SHP77 (cell line): ENCODE results near the gene STIMATE.

Experiments used
- DNase-seq, 2 experiments: peaks; one replicate each; lab custom pipeline; 2025; lab: John Stamatoyannopoulos, UW

Gene STIMATE

DNA sequence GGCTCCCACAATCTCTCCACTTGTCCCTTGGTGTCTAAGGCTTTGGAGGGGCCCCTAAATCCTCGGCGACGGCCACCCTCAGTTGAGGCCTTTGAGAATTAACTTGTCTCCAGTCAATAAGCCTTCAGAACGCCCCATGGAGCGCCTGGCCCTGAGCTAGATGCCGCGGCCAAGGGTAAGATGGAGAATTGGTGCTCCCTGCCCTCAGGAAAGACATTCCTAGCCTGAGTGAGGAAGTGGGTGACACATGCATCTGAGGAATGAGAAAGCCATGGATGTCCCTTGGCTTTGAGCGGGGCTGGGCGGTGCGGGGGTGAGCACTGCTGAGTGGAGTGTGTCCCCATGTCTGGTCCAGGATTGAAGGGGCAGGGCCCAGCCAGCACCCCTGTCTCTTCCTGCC lies 80.1 kb downstream of the STIMATE start:
- no peak for DNase-seq

DNA sequence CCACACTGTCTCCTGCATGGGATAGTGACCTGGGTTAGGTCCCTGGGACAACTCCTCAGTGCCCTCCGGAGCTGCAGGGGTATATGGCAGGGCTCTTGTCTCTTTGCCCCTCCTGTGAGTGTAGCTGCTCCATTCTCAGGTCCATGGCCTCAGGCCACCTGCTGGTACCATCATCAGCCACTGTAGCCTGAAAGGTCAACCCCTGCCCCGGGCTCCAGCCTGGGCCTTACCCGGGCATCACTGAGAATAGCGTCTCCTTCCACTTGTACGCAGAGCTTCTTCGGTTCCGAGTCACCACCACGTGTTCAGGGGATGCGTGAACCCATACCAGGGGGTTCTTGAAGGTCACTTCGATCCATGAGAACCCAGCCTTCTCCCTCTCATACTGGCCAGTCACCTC lies 80.7 kb downstream of the STIMATE start:
- DNase-seq, result no peak

DNA sequence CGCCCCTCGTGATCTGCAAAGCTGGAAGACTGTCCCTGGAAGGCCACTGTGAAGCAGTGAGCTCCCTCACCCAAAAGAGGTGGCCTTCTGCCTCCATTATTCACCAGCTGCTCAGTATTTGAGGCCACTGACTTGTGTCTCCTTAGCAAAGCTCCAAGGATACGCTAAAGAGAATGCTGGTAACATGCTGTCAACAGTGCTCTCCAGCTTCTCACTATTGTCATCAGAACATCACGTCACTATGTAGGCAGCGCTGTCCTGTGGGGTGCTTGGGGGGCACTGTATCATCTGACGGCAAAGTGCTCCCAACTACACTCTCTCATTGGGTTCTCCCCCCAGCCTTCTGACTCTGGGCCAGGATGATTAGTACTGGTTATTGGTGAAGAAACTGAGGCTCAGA lies 81.1 kb downstream of the STIMATE start:
- no peak for DNase-seq

DNA sequence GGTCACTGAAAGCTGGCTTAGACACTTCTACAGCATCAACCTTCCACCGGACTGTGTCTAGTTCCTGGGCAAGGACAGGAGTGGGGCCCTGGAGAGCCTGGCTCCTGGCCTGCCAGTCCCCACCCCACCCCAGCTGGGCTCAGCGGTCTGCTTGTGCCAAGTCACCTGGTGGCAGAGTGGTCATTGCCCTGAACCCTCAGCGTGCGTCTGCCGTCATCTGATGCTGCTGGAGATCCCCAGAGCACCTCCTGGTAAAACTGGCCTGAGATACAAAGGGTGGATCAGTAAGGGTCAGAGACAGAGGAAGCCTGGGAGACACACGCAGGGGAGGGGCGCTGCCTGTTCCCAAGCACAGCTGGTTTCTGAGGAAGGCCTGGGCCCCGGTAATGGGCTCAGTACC lies 83.5 kb downstream of the STIMATE start:
- DNase-seq, result no peak

DNA sequence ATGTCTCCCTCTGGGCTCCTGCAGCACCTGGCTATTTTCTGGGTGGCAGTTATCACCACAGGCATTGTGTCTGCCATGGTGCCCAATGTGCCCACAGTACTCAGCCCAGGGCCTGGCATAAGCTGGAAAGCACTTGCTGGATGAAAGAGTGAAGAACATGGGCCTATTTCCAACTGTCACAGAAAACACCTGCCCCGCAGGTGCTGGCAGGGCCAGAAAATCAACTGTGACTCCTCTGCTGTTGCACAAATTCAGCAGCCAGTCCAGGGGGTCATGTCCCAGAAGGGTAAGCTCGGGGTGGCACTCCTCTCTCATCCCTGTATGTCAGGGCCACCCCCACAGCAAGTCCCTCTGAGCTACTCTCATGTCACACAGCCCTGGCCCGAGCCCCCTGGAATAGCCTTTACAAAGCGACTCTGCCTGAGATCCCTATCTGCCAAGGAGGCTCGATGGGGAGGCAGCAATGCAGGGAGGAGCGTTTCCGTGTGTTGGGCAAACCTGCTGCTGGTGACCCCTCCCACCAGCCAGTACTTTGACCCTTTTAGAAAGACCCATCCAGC lies 85.8 kb downstream of the STIMATE start:
- no peak for DNase-seq

DNA sequence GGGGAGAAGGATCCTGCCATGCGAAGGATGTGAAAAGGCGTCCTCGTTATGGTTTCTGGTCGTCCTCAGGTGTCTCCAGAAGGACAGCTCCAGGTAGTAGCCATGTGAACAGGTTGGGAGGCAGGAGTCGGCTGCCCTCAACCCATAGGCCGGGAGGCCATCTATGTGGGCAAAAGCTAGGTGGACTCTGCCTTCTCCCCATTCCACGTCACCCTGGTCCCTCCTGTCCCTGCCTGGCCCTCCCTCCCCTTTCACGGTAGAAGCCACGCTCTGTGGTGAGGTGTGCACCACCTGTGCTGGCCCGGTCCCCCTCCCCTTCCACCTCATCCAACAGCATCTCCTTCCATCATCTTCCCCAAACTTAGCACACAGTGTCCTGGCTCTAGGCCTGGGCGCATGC lies 86.4 kb downstream of the STIMATE start:
- DNase-seq, result no peak

DNA sequence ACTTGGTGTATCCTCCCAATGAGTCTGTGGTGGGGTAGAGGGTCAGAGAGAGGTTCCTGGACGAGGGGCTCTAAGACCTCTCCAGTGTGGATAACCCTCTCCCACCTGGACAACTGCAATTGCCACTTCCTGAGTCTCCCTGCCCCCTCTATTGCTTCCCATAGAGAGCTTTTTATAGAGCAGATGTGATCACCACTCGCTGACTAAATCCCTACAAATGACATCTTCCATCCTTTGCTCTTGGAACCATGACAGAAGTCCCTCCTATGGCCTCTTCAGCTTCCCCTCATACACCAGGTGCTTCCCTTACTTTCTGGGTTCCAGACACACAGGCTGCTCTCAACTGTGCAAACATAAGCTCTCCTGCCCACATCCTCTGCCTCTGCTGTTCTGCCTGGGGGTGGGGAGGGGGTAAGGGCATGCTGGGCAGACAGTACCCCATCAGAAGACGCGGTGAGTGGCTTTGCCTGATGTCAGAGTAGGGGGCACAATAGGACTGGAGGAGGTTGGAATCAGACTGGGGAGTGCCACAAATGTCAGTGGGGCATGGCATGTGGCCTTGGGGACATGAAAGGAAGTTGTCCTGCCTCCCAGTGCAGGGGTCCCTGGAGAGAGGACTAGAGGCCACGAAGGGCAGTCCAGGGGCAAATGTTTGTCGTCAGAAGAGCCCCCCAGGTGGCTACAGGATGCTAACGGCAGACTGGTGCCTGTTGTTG lies 87.5 kb downstream of the STIMATE start:
- DNase-seq, result peak; percentile 85 to 88

DNA sequence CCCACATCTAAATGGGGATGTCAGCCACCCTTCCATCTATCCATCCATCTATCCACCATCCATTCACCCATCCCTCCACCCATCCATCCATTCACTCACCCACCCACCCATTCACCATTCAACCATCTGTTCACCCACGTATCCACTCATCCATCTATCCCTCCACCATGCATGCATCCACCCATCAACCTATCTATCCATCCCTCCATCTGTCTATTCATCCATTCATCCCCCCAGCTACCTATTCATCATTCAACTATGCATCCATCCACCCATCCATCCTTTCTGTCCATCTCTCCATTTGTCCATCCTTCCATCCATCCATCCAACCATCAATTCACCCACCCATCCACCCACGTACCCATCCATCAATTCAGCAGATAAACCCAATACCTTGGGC lies 88.2 kb downstream of the STIMATE start:
- no peak for DNase-seq

DNA sequence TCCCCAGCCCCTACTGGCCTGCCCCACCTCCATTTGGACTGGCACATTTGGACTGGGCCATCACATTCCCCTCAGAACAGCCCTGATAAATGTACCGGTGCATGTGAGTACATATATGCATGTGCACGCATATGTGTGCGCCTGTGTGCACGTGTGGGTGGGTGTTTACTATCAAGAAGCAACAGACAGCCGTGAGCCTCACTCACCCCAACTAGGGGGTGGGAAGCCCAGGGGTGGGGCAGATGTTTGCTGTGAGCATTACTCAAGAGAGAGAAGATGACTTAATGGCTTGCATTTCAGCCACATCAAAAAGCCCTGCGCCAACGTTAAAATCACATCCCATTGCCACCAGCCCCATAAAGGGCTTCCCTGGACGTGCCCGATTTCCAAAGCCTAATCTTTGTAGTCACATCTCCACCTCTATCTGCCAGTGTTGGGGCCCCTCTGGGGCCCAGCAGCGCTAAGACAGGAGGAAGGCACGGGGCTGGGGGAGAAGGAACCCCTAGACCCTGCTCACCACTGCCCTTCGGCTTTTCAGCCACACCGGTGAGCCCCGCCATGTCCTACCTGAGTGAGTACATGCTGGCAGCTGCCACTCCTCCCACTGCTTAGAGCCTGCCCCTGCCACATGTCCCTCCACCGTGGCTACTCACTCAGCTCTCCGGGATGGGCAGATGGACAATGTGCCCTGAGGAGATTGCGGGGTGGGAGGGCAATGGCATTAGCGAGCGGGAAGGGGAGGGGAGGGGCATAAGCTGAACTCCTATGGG lies 91.9 kb downstream of the STIMATE start:
- DNase-seq, result no peak

DNA sequence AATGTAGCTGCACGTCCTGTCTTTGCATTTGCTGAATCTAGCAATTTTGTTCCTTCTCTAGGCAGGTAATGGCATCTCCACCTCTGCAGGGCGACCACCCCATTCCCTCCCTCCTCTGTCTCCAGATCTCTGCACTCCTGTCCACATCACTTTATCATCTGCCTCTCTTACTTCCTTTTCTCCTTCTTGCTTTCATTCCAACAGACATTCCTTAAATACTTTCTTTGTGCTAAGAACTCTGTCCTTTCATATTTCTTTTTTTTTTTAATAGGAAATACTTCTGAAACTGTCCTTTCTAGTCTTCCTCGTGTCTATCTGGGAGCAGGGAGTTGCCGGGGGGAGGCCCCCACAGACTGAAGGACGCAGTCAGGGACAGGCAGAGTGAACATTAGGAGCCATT lies 95.5 kb downstream of the STIMATE start:
- DNase-seq, result no peak

DNA sequence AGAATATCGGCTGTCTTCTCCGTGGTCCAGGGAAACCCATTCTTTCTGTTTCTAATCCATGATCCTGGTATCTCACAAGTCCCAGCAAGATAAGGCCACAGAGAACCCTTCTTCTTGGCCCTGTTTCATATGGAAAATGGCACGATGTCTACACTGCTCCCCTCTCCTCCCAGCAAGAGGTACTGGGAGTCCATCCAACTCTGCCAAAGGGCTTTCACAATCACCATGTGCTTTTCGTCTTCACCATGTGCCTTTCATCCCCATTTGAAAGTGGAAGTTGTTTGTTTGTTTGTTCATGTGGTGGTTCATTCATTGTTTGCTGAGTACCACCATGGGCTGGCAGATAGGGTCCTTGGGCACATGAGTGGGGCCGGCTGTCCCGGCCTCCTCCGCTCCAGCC lies 97.3 kb downstream of the STIMATE start:
- DNase-seq, result no peak

DNA sequence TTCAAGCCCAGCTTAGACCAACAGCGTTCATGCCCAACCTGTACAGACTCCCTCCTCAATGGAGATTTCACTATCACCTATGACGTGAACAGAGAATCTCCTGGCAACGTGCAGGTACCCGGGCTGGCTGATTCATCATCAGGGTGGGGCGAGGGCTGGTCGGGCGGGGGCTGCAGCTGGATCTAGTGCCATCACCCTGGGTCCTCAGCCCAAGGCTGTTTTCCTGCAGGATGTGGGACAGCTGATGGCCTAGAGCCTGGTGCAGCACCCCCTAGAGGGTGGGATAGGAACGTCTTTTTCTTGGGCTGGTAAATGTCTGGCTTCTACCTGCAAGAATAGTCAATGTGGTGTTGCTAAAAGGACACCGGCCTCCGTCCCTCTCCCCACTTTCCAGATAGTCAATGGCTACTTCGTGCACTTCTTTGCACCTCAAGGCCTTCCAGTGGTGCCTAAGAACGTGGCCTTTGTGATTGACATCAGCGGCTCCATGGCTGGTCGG lies 98.3 kb downstream of the STIMATE start:
- peak; percentile 21 to 45 for DNase-seq

DNA sequence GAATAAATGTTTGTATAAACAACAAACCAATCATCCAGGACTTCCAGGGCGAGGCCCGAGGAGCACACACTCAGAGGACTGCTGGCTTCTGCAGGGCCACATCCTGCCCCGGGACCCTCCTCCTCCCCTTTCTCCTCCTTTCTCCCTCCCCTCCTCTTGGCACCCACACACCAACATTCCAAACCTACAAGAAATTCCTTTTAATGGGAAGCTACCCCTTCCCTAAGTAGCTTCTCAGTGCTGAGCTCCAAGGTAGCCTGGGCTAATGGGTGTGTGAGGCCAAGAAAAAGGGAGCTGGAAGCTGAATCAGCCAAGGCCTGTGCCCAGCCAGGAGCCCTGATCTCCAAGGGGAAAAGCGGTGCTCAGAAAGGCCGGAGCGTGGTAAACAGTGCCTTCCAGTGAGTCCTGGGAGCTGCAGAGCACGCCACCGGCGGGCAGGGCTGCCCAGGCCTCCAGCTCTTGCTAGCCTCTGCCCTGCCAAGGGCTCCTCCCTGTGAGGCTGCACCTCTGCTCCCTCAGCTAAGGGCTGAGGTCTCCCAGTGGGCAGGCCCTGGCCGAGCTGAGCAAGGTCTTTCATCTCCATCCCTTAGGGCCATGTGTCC lies 98.9 kb downstream of the STIMATE start:
- no peak for DNase-seq

DNA sequence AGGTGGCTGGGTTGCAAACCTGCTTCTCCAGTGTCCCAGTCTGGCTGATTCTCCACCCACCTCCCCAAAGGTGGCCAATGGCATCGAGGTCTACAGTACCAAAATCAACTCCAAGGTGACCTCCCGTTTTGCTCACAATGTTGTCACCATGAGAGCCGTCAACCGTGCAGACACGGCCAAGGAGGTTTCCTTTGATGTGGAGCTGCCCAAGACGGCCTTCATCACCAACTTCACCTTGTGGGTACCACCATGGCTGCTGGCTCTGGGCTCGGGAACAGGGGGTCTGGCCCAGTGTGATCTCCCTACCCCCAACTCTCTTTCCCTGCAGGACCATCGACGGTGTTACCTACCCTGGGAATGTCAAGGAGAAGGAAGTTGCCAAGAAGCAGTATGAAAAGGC lies 100.9 kb downstream of the STIMATE start:
- no peak for DNase-seq

DNA sequence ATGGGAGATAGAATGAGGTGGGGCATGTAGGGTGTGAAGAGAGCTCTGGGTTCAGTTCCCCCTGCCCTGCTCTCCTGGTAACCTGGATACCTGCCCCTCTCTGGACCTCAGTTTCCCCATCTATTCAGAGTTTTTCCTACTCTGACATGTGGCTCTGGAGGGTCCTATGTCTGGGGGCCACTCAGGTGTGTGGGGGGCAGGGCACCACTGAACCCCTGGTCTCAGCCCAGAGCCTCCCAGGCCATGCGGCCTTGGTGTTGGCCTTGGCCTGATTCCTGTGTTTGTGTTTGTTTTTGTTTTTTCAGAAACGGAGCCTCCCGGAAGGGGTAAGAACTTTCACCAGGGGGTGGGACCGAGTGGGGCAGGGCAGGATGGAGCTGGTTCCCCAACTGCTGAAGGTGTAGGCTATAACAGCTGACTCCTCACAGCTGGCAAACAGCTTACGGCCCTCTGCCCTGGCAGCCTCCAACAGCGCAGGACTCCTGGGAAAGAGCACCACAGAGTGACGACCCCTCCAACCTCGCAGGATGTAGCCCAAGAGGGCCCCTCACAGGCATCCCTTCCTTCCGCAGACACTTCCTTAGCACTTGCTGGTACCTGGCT lies 101.9 kb downstream of the STIMATE start:
- no peak for DNase-seq

DNA sequence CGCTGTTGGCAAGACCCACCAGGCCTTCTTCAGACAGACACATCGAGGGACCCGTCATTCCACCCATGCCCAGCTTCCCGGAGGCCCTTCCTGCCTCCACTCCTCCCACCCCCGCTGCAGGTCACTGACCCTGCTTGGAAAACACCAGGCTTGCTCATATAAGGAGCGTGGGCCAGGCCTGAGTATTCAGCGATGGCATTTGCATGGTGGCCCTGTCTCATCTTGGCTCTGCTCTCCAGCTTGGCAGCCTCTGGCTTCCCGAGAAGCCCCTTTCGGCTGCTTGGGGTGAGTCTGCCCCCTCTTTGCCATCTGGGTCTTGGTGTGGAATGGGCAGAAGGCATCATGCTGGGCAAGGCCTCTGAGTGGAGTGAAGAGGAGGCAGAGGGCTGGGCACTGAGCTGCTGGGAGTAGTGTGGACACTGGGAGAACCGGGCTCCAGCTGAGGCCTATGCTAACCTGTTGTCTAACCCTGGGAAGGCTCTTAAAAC lies 102.7 kb downstream of the STIMATE start, which contains the start of gene ITIH3:
ITIH3 (plus strand) TSS at position 185 of the 488 bp plus-strand sequence; CDS start at position 193, 8 bp downstream.
- no peak for DNase-seq

DNA sequence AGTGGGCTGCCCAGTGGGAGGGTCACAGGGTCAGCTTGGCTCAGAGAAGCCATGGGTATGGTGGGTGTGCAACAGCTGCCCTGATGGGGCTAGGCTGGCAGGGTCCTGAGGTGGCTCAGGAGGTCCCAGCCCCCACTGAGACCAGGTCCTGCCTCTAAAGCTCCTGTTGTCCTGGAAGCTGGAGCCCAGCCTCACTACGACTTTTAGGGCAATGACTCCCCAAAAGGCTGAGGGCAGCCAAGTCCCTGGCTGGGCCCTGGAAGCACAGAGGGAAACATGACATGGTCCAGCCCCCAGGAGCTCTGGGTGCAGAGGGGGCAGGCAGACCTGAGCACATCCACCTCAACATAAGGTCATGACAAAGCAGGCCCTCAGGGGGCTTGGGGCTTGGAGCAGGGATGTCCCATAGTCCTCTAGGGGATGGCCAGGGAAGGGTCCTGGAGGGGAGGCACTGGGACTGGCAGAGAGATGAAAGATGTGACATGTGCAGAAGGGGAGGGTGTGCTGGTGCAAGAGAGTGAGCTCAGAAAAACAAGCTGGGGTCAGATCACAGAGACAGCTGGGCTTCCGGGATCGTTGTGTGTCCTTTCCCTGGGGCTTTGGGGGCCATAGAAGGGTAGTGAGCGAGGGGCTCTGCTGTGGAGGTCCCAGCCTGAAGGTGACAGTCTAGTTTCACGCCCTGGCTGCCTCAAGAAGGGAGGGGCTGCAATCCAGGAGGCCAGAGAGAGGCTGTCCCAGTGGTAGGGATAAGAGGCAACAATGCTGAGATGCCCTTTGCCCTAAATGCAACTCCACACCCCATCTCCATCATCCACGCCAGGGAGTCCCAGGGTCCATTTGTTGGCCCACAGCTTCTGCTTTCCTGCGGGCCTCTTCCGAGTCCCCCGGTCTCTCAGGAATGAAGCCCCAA lies 103.4 kb downstream of the STIMATE start:
- DNase-seq, result no peak

DNA sequence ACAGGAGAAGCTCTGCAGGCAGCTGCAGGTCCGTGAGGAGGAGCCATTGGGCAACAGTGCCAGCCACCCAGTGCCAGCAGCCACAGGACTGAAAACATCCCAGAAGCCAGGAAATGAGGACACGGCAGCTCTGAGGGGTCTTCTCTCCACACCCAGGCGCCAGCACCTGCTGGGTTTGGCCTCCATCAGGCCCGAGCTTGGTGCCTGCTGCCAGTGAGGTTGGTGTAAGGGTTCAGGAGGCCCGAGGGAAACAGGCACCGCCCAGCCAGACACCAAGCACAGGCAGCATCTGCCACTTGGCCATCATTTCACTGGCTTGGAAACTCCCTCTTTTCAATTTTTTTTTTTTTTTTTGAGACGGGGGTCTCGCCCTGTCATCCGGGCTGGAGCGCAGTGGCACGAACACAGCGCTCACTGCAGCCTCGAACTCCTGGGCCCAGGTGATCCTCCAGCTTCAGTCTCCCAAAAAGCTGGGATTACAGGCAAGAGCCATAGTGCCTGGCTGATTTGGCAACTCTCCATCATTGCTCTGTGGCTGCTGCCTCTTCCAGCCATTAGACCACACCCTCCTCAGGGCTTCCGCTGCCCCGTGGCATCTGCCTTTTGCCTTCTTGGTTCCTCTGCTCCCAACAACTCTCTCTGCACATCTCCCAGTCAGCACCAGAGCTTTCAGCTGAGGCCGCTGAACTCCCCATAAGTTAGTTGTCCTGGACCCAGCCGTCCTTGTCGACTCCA lies 104.2 kb downstream of the STIMATE start:
- peak in 1 of 2 experiments; percentile 30 for DNase-seq

DNA sequence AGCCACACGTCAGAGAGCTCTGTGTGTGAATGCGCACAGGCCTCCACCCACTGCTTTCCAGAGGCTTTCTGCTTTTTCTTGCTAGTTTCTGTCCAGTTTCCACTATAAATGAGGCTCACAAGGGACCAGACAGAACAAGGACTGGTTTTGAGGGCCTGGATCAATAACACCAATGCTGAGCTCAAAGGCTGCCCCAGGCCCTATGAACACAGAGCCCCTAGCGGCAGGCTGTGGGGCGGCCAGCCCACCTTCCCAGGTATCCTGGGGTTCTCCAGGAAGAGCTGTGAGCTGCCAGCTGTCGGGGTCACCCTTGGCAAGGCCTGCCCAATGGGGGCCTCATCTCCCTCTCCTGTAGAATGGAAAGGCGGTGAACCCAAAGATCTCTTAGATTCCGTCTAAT lies 104.9 kb downstream of the STIMATE start:
- DNase-seq, result no peak

DNA sequence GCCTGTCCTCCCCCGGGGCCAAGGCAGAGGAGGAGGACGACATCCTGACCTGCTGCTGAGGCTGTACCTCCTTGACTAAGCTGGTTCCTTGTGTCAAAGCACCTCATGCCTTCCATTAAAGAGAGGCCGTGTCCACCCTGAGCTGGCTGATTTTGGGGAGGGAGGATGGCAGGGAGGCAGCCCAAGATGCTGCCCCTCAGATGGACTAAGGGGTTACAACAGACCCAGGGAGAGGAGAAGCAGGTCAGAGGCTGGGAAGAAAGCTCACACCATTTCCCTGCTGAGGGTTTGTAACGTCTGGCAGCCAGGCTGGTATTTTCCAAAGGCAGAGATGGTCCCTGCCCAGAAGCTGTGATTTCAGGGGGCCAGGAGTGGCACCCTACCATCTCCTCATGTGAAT lies 105.4 kb downstream of the STIMATE start:
- DNase-seq, result no peak
